Sigmoid colon (tissue), 4 donors: ENCODE measurements around the gene MOB2.

Experiments
- EP300 ChIP-seq, 4 donors: sonication (generic); formaldehyde crosslinking; IDR thresholded peaks; one replicate each; pipeline ENCODE4 v1.6.1; 2017; ENCODE audit warnings: antibody characterized with exemption in 4 of 4
- POLR2A ChIP-seq, 2 donors: fragments of 450-650 bp; IDR thresholded peaks; one replicate each; pipeline ENCODE4 v1.6.1; 2016; ENCODE audit warnings: antibody characterized with exemption in 2 of 2, mild to moderate bottlenecking in 2 of 2, moderate library complexity in 2 of 2
- TF ChIP-seq, protein P1 (sequence below), 4 experiments: fragments of 450-650 bp in 3 of 4; fragments of 200-600 bp in 1 of 4; IDR thresholded peaks; one replicate each; pipeline ENCODE4 v1.5.1; 2016 to 2019; ENCODE audit warnings: antibody characterized with exemption in 4 of 4, mild to moderate bottlenecking in 3 of 4, moderate library complexity in 2 of 4

DNA sequence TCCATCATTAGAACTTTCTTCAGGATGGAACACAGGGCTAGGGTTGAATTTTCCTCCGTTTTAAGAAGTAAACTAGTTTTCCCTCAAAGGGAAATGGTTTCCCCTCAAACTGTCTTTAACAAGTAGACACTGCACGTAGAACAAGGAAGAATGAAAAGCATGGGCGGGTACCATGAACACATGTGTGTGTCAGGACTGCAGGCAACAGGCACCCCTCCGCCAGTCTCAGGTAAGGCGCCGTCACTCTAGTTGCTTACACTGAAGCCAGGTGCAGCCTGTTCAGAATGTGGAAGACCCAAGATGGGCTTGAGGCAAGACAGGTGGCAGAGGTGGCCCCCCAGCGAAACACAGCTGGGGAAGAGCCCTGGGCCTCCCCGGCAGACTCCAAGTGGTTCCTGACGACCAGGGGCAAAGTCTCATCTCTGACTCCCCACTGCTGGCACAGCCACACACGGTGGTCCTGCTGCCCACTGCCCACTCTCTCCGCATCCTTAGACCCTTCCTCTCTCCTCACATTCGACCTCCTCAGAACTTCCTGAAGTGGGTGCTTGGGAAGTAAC, 25.4 kb upstream of the MOB2 start:
- TF ChIP-seq, protein P1, sequence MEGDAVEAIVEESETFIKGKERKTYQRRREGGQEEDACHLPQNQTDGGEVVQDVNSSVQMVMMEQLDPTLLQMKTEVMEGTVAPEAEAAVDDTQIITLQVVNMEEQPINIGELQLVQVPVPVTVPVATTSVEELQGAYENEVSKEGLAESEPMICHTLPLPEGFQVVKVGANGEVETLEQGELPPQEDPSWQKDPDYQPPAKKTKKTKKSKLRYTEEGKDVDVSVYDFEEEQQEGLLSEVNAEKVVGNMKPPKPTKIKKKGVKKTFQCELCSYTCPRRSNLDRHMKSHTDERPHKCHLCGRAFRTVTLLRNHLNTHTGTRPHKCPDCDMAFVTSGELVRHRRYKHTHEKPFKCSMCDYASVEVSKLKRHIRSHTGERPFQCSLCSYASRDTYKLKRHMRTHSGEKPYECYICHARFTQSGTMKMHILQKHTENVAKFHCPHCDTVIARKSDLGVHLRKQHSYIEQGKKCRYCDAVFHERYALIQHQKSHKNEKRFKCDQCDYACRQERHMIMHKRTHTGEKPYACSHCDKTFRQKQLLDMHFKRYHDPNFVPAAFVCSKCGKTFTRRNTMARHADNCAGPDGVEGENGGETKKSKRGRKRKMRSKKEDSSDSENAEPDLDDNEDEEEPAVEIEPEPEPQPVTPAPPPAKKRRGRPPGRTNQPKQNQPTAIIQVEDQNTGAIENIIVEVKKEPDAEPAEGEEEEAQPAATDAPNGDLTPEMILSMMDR (IDR thresholded peaks at IDR 0.05) = no peak
- TF ChIP-seq POLR2A (IDR thresholded peaks at IDR 0.05) (no peak), EP300 (IDR thresholded peaks at IDR 0.05) (no peak)
